ENCODE data around the gene GGACT. TPM values are rescaled to one million over a fixed set of nuclear protein-coding genes. Genes with fewer than 3 reads are reported as not detected.

Gene GGACT
- total RNA-seq, 2 experiments from 2014 or later: 2.4 to 2.9 TPM

DNA sequence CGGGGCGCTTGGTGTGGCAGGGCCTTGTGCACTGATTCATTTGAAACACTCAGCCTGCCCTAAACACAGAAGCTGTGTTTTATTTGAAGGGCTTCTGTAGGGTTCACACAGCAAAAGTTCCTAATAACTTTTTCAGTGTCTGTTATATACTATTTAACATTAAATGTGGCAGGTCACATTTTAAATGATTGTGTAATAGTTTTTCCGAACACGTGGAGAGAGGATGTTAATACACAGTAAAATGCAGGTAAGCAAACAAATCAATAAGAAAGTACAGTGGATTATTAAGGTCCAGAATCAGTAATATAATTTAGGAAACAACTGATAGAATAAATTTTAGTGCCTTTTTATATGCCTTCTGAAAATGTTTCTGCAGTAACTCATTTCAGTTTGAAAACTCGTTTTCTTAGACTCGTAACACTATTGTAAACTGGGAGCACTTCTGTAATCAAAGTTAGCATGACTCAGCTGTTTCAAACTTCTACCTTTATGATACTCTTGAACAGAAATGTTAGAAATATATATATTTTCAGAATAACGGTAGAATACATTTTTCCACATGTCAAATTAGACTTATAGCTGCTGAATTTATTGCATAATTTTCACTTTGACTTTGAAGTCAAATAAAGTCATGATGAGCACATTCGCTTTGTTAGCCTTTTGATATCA lies 70.1 kb downstream of the GGACT start:
- TF ChIP-seq, protein P1, sequence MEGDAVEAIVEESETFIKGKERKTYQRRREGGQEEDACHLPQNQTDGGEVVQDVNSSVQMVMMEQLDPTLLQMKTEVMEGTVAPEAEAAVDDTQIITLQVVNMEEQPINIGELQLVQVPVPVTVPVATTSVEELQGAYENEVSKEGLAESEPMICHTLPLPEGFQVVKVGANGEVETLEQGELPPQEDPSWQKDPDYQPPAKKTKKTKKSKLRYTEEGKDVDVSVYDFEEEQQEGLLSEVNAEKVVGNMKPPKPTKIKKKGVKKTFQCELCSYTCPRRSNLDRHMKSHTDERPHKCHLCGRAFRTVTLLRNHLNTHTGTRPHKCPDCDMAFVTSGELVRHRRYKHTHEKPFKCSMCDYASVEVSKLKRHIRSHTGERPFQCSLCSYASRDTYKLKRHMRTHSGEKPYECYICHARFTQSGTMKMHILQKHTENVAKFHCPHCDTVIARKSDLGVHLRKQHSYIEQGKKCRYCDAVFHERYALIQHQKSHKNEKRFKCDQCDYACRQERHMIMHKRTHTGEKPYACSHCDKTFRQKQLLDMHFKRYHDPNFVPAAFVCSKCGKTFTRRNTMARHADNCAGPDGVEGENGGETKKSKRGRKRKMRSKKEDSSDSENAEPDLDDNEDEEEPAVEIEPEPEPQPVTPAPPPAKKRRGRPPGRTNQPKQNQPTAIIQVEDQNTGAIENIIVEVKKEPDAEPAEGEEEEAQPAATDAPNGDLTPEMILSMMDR (IDR thresholded peaks at IDR 0.05): no peak
- CTCF ChIA-PET: interaction anchor here (1.4 kb wide), 1 partner anchor 862 kb away, joined by 6 read pairs; no protein-coding TSS in a partner anchor
- Mint-ChIP-seq H3K27ac (no peak overlapping the region), H3K27me3 (no peaks in the 10 kb centered on the region), H3K4me3 (no peak overlapping the region), H3K36me3 (ENCODE audit: low read depth) (no peaks in the 10 kb centered on the region), H3K9me3 (no peaks in the 10 kb centered on the region), H3K4me1 (ENCODE audit: low read depth) (peaks cover 32% of the 10 kb centered on the region)
- Histone ChIP-seq H3K9me3 (ENCODE audit: control insufficient read depth in 1 of 2, insufficient read depth in 1 of 2, low read length in 2 of 2) (no peaks in the 10 kb centered on the region), H3K27me3 (ENCODE audit: control insufficient read depth in 1 of 2, insufficient read depth in 2 of 2, low read length in 2 of 2) (no peaks in the 10 kb centered on the region), H3K4me3 (ENCODE audit: low read length) (no peak overlapping the region), H3K27ac (ENCODE audit: low read depth in 1 of 2, low read length in 2 of 2) (no peak overlapping the region), H3K4me1 (ENCODE audit: insufficient read depth, low read length) (peaks cover 21% of the 10 kb centered on the region), H3K36me3 (ENCODE audit: insufficient read depth, low read length) (no peaks in the 10 kb centered on the region)
- ATAC-seq (ENCODE audit: poor library complexity): no peak
- no peak for DNase-seq
- intact Hi-C loops (cut with DNase I, micrococcal nuclease): loop anchor here in 1 of 2 experiments (10.0 kb wide), 1 partner anchor 994 kb away; no protein-coding TSS in a partner anchor
- POLR2A ChIA-PET: interaction anchor here (0.8 to 1.4 kb wide), 2 partner anchors 332 to 862 kb away, joined by 3 to 6 read pairs; no protein-coding TSS in a partner anchor

DNA sequence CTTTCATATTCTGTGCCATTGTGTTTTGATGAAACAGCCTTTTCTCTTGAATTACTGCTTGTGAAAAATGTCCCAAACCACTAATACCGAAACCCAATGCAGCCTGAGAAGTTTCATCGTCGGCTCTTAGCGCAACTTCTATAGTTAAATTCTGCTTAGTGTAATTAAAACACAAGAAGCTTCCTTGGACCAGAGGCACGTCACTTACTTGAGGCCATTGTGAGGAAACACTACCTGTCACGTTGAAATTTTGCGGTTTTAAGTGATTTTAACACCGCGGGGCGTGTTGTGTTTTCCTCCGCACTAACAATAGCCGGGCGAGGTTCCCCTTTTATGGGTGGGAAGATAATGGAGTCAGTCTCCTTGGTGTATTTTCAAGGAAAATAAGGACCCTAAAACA lies 70.9 kb downstream of the GGACT start:
- Mint-ChIP-seq H3K27ac (no peak overlapping the region), H3K27me3 (no peaks in the 10 kb centered on the region), H3K4me1 (ENCODE audit: low read depth) (peaks cover 28% of the 10 kb centered on the region), H3K4me3 (peak overlapping the region; percentile 68), H3K36me3 (ENCODE audit: low read depth) (no peaks in the 10 kb centered on the region), H3K9me3 (no peaks in the 10 kb centered on the region)
- ChIA-PET POLR2A (interaction anchor here (1.4 kb wide), 1 partner anchor 861 kb away, joined by 6 read pairs; no protein-coding TSS in a partner anchor), CTCF (interaction anchor here (1.4 kb wide), 1 partner anchor 862 kb away, joined by 6 read pairs; no protein-coding TSS in a partner anchor)
- peak overlapping the region; percentile 13 for H3K4me3 ChIP-seq (ENCODE audit: low read length)
- no peak overlapping the region for H3K27ac ChIP-seq (ENCODE audit: low read depth in 1 of 2, low read length in 2 of 2)
- DNase-seq: peak in 3 of 14 experiments; percentile 29 to 47 (median 33)
- no peaks in the 10 kb centered on the region for H3K36me3 ChIP-seq (ENCODE audit: insufficient read depth, low read length)
- H3K4me1 ChIP-seq (ENCODE audit: insufficient read depth, low read length): peaks cover 21% of the 10 kb centered on the region
- intact Hi-C loops (cut with DNase I, micrococcal nuclease): loop anchor here in 1 of 2 experiments (10.0 kb wide), 1 partner anchor 993 kb away; no protein-coding TSS in a partner anchor
- TF ChIP-seq, protein P1 (IDR thresholded peaks at IDR 0.05): no peak
- ATAC-seq (ENCODE audit: poor library complexity): peak; percentile 19
- no peaks in the 10 kb centered on the region for H3K27me3 ChIP-seq (ENCODE audit: control insufficient read depth in 1 of 2, insufficient read depth in 2 of 2, low read length in 2 of 2)
- H3K9me3 ChIP-seq (ENCODE audit: control insufficient read depth in 1 of 2, insufficient read depth in 1 of 2, low read length in 2 of 2): no peaks in the 10 kb centered on the region

DNA sequence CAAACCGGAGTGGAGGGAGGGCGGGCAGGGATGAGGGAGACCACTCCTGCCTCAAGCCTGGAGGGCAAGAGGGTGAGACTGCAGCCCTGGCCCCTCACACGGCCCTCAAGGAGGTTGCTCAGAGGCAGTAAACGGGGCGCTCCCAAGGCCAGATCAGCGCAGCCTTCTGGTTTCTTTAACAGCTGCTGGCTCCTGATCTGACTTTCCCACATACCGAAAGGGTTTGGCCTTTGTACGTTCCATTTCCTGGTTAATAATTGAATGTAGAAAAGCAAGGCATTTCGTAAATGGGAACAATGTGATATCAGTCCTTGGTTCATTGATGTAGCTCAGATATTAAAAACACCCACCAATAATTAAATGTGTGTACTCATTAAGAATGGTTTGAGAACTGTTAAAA lies 71.5 kb downstream of the GGACT start:
- no peaks in the 10 kb centered on the region for H3K9me3 ChIP-seq (ENCODE audit: control insufficient read depth in 1 of 2, insufficient read depth in 1 of 2, low read length in 2 of 2)
- intact Hi-C loops (cut with DNase I, micrococcal nuclease): loop anchor here in 1 of 2 experiments (10.0 kb wide), 1 partner anchor 992 kb away; no protein-coding TSS in a partner anchor
- ChIA-PET CTCF (interaction anchor here (1.1 to 1.4 kb wide), 2 partner anchors 13 to 861 kb away, joined by 3 to 6 read pairs; no protein-coding TSS in a partner anchor), POLR2A (interaction anchor here (1.4 kb wide), 1 partner anchor 861 kb away, joined by 6 read pairs; no protein-coding TSS in a partner anchor)
- TF ChIP-seq, protein P1 (IDR thresholded peaks at IDR 0.05): no peak
- H3K4me3 Mint-ChIP-seq: peak overlapping the region; percentile 68
- no peaks in the 10 kb centered on the region for H3K36me3 Mint-ChIP-seq (ENCODE audit: low read depth)
- no peak overlapping the region for H3K27ac ChIP-seq (ENCODE audit: low read depth in 1 of 2, low read length in 2 of 2)
- peak overlapping the region; percentile 13 for H3K4me3 ChIP-seq (ENCODE audit: low read length)
- peaks cover 21% of the 10 kb centered on the region for H3K4me1 ChIP-seq (ENCODE audit: insufficient read depth, low read length)
- no peak overlapping the region for H3K27ac Mint-ChIP-seq
- no peaks in the 10 kb centered on the region for H3K27me3 ChIP-seq (ENCODE audit: control insufficient read depth in 1 of 2, insufficient read depth in 2 of 2, low read length in 2 of 2)
- H3K27me3 Mint-ChIP-seq: no peaks in the 10 kb centered on the region
- no peaks in the 10 kb centered on the region for H3K36me3 ChIP-seq (ENCODE audit: insufficient read depth, low read length)
- no peak for DNase-seq
- H3K4me1 Mint-ChIP-seq (ENCODE audit: low read depth): peaks cover 22% of the 10 kb centered on the region
- H3K9me3 Mint-ChIP-seq: no peaks in the 10 kb centered on the region
- no peak for ATAC-seq (ENCODE audit: poor library complexity)

Measured in CD4-positive, alpha-beta T cell (primary cell).